GM19035 (cell line): ENCODE data around the gene NOP16.
"Not testable (repeated sequence)": the region's sequence is repeated elsewhere in the genome, so short reads cannot be mapped to it uniquely, and the experiment has no call there.

Experiments used
- ATAC-seq: cut with Tn5 transposase; IDR thresholded peaks from one replicate; pipeline ENCODE4 v1.9.1; 2021; ENCODE audit not compliant: unreplicated experiment

Gene NOP16

GRCh38 chr5:176410486-176411180, 22.2 kb upstream of the NOP16 start:
- ATAC-seq, result no peak

GRCh38 chr5:176409765-176410164, 21.4 kb upstream of the NOP16 start:
- no peak for ATAC-seq

- ATAC-seq, result no peak
Measured at GRCh38 chr5:176408590-176408989, 20.2 kb upstream of the NOP16 start.

- not testable (repeated sequence) for ATAC-seq
Measured at GRCh38 chr5:176408252-176408573, 19.8 kb upstream of the NOP16 start.

GRCh38 chr5:176407456-176408251, 19.3 kb upstream of the NOP16 start:
- ATAC-seq, result no peak

GRCh38 chr5:176406436-176407052, 18.1 kb upstream of the NOP16 start:
- ATAC-seq, result no peak

GRCh38 chr5:176405656-176406435, 17.4 kb upstream of the NOP16 start:
- ATAC-seq, result no peak

GRCh38 chr5:176401281-176402205, 13.1 kb upstream of the NOP16 start:
- no peak for ATAC-seq

- no peak for ATAC-seq
Measured at GRCh38 chr5:176400382-176401156, 12.2 kb upstream of the NOP16 start.

GRCh38 chr5:176397736-176398420, 9.5 kb upstream of the NOP16 start:
- ATAC-seq, result no peak

GRCh38 chr5:176396330-176396729, 7.9 kb upstream of the NOP16 start:
- no peak for ATAC-seq

- no peak for ATAC-seq
Measured at GRCh38 chr5:176394881-176395675, 6.7 kb upstream of the NOP16 start.

- no peak for ATAC-seq
Measured at GRCh38 chr5:176394096-176394495, 5.7 kb upstream of the NOP16 start.

- ATAC-seq, result no peak
Measured at GRCh38 chr5:176392526-176392925, 4.1 kb upstream of the NOP16 start.

- ATAC-seq, result no peak
Measured at GRCh38 chr5:176391999-176392398, 3.6 kb upstream of the NOP16 start.

GRCh38 chr5:176391479-176391878, 3.1 kb upstream of the NOP16 start:
- ATAC-seq, result no peak

GRCh38 chr5:176389135-176390123, 1.0 kb upstream of the NOP16 start:
- ATAC-seq, result peak; percentile 33
